Right lobe of liver (tissue), 4 donors: Measurements from ENCODE around the gene THADA.

Source experiments
- CTCF ChIP-seq, 4 donors: fragments of 200-600 bp in 3 of 4; fragments of 450-650 bp in 1 of 4; IDR thresholded peaks; one replicate each; pipeline versions ENCODE4 v1.5.1 to v1.8.0; 2016 to 2022; ENCODE audit warnings: antibody characterized with exemption in 4 of 4, mild to moderate bottlenecking in 2 of 4
- POLR2A ChIP-seq: fragments of 450-650 bp; IDR thresholded peaks from one replicate; pipeline ENCODE4 v1.6.1; 2017; ENCODE audit warnings: antibody characterized with exemption, mild to moderate bottlenecking
- donor health status: DM: no; HTN: no; CAD: no.
- donor health status: DM: no; HTN: no; CAD: no.
- donor health status: DM: no; HTN: yes; CAD: no.

- TF ChIP-seq CTCF (IDR thresholded peaks at IDR 0.05): peak in 1 of 4 donors; percentile 15
- no peak for TF ChIP-seq POLR2A
Observed at GRCh38 chr2:43279317-43279840, 316.5 kb downstream of the THADA start.
